GM12878 (cell line): ENCODE measurements around the gene ADARB1.

Source experiments
- RAD21 ChIP-seq: IDR thresholded peaks from 2 replicates; pipeline ENCODE4 v1.6.1; 2011; ENCODE audit warnings: mild to moderate bottlenecking, low read depth, low read length, moderate library complexity; ENCODE audit not compliant: insufficient read depth
- STAT1 ChIP-seq: fragments of 450-650 bp; conservative IDR thresholded peaks from 2 replicates; pipeline ENCODE4 v1.6.1; 2014; ENCODE audit warnings: antibody characterized with exemption, mild to moderate bottlenecking
- TF ChIP-seq, protein P1 (sequence below), 3 experiments: IDR thresholded peaks in 2 of 3; conservative IDR thresholded peaks in 1 of 3; 2 replicates each; pipeline ENCODE4 v1.5.1; 2011; ENCODE audit warnings: low read depth in 3 of 3, low read length in 3 of 3, mild to moderate bottlenecking in 3 of 3, control low read depth in 2 of 3, moderate library complexity in 2 of 3, inconsistent platforms in 1 of 3, mixed read lengths in 1 of 3; ENCODE audit not compliant: control insufficient read depth in 2 of 3, insufficient read depth in 1 of 3; ENCODE audit errors: extremely low read depth in 1 of 3

DNA sequence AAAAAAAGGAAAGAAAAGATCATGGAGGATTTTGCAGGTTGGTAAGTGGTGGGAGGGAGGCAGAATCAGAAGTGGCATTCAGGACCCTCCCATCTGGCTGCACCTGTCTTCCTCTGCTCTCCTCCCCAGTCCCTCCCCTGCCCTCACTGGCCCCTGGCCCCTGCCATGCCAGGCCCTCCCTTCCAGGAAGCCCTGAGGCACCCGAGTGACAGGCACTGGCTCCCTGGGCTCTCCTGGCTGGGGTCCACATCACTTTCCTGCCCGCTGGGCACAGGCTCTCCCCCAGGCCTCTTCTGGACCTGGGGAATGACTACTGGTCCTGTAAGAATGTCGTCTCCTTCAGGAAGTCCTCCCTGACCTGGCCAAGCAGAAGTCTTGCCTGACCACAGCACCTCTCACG lies 15.3 kb upstream of the ADARB1 start:
- TF ChIP-seq, protein P1, sequence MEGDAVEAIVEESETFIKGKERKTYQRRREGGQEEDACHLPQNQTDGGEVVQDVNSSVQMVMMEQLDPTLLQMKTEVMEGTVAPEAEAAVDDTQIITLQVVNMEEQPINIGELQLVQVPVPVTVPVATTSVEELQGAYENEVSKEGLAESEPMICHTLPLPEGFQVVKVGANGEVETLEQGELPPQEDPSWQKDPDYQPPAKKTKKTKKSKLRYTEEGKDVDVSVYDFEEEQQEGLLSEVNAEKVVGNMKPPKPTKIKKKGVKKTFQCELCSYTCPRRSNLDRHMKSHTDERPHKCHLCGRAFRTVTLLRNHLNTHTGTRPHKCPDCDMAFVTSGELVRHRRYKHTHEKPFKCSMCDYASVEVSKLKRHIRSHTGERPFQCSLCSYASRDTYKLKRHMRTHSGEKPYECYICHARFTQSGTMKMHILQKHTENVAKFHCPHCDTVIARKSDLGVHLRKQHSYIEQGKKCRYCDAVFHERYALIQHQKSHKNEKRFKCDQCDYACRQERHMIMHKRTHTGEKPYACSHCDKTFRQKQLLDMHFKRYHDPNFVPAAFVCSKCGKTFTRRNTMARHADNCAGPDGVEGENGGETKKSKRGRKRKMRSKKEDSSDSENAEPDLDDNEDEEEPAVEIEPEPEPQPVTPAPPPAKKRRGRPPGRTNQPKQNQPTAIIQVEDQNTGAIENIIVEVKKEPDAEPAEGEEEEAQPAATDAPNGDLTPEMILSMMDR (IDR thresholded peaks at IDR 0.05 in 2 of 3, conservative IDR thresholded peaks at IDR 0.05 in 1 of 3; ENCODE audit: control insufficient read depth in 2 of 3, extremely low read depth in 1 of 3, insufficient read depth in 1 of 3, low read depth in 3 of 3, low read length in 3 of 3) = no peak
- TF ChIP-seq STAT1 = no peak
- no peak for TF ChIP-seq RAD21
